Measurements from ENCODE around the gene HTT. TPM values are rescaled to one million over a fixed set of nuclear protein-coding genes. Genes with fewer than 3 reads are reported as not detected.

Gene HTT
- polyA plus RNA-seq, 3 donors = 1.8 to 27.1 (median 3.0) TPM

DNA sequence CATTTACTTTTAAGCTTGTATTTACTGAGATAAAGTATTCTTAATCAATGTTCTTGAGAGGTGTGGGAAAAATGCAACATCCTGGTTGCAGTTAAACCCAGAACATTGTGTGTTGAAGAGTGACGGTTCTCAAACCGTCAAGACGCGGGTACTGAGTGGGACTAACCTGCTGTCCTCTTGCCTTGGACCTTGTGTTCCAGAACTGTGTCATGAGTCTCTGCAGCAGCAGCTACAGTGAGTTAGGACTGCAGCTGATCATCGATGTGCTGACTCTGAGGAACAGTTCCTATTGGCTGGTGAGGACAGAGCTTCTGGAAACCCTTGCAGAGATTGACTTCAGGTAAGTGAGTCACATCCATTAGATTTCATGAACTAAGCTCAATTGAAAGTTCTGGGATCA lies 59.7 kb downstream of the HTT start:
- H3K36me3 ChIP-seq (replicated peaks in 1 of 2; ENCODE audit: control insufficient read depth in 1 of 2, insufficient read depth in 2 of 2, low read length in 2 of 2) = peaks cover 82 to 100% of the 10 kb centered on the region in 2 donors
- H3K27me3 ChIP-seq (ENCODE audit: control insufficient read depth in 2 of 2, insufficient read depth in 2 of 2, low read length in 2 of 2) = no peaks in the 10 kb centered on the region
- H3K4me3 ChIP-seq (replicated peaks in 1 of 3; ENCODE audit: low read depth in 2 of 3, low read length in 3 of 3) = no peak overlapping the region
- no peak for DNase-seq
- no peak overlapping the region for H3K4me3 Mint-ChIP-seq
- TF ChIP-seq, protein P1, sequence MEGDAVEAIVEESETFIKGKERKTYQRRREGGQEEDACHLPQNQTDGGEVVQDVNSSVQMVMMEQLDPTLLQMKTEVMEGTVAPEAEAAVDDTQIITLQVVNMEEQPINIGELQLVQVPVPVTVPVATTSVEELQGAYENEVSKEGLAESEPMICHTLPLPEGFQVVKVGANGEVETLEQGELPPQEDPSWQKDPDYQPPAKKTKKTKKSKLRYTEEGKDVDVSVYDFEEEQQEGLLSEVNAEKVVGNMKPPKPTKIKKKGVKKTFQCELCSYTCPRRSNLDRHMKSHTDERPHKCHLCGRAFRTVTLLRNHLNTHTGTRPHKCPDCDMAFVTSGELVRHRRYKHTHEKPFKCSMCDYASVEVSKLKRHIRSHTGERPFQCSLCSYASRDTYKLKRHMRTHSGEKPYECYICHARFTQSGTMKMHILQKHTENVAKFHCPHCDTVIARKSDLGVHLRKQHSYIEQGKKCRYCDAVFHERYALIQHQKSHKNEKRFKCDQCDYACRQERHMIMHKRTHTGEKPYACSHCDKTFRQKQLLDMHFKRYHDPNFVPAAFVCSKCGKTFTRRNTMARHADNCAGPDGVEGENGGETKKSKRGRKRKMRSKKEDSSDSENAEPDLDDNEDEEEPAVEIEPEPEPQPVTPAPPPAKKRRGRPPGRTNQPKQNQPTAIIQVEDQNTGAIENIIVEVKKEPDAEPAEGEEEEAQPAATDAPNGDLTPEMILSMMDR (IDR thresholded peaks at IDR 0.05) = no peak
- H3K9me3 Mint-ChIP-seq = no peaks in the 10 kb centered on the region
- no peak overlapping the region for H3K4me2 ChIP-seq (replicated peaks; ENCODE audit: extremely low read depth, low read length, poor library complexity, severe bottlenecking)
- no peaks in the 10 kb centered on the region for H3K9me3 ChIP-seq (replicated peaks in 1 of 2; ENCODE audit: control insufficient read depth in 1 of 2, insufficient read depth in 1 of 2, low read length in 2 of 2)
- 96% methylated on average over 5 of the region's 5 CpGs for WGBS (ENCODE audit: insufficient coverage)
- H2AFZ ChIP-seq (ENCODE audit: insufficient read depth, low read depth, low read length, poor library complexity, severe bottlenecking) = no peak overlapping the region
- peaks cover 0 to 1% (median 0%) of the 10 kb centered on the region in 3 donors for H3K27me3 Mint-ChIP-seq (ENCODE audit: low read depth in 3 of 3)
- H3K9ac ChIP-seq (ENCODE audit: insufficient read depth, low read length, poor library complexity, severe bottlenecking) = no peak overlapping the region
- H3K36me3 Mint-ChIP-seq = peaks cover 89 to 99% of the 10 kb centered on the region in 2 donors
- no peak overlapping the region for H3K27ac Mint-ChIP-seq
- H3K79me2 ChIP-seq (ENCODE audit: insufficient read depth, low read length) = no peaks in the 10 kb centered on the region
- no peaks in the 10 kb centered on the region for H4K20me1 ChIP-seq (ENCODE audit: insufficient read depth, low read length)
- no peak overlapping the region for H3K27ac ChIP-seq (ENCODE audit: low read depth in 1 of 2, low read length in 2 of 2)
- H3K4me1 Mint-ChIP-seq = no peaks in the 10 kb centered on the region
- intact Hi-C loops (cut with micrococcal nuclease) = no loop called here
- H3K4me1 ChIP-seq (ENCODE audit: control insufficient read depth in 1 of 2, insufficient read depth in 2 of 2, low read length in 2 of 2) = no peaks in the 10 kb centered on the region

DNA sequence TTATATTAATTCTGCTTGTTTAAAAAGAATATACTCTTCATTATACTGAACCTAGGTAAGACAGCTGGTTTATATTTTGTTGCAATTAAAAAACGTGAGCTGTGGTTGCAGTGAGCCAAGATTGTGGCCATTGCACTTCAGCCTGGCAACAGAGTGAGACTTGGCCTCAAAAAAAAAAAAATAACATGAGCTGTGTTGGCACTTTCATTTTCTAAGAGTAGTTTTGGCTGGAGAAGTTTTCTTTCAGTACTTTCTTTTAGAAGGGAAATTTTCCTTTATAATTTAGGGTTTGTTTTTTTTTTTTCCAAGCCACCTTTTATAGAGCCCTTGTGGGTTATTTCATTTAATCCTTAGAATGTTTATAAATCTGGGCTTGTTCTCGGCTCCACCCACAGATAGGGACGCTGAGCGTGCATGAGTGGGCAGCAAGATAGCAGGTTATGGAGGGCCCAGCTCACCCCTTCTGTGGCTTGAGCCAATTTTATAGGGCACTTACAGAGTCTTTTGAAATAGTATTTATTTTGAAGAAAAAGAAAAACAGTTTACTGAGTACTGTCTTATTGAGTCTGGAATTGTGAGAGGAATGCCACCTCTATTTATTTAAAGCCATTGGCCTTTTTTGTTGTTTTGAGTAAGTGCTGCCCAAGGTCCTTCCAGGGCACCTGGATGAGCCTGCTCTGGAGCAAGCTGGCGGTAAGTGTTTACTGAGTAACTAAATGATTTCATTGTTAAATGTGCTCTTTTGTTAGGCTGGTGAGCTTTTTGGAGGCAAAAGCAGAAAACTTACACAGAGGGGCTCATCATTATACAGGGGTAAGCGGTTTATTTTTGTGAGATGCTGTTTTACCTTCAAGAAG lies 60.9 kb downstream of the HTT start:
- H3K4me1 ChIP-seq (ENCODE audit: control insufficient read depth in 1 of 2, insufficient read depth in 2 of 2, low read length in 2 of 2) = no peaks in the 10 kb centered on the region
- H3K27me3 ChIP-seq (ENCODE audit: control insufficient read depth in 2 of 2, insufficient read depth in 2 of 2, low read length in 2 of 2) = no peaks in the 10 kb centered on the region
- intact Hi-C loops (cut with micrococcal nuclease) = no loop called here
- Mint-ChIP-seq H3K27ac (no peak overlapping the region), H3K27me3 (ENCODE audit: low read depth in 3 of 3) (peaks cover 0 to 1% (median 0%) of the 10 kb centered on the region in 3 donors), H3K9me3 (no peaks in the 10 kb centered on the region), H3K4me1 (no peaks in the 10 kb centered on the region), H3K4me3 (no peak overlapping the region), H3K36me3 (peaks cover 88 to 100% of the 10 kb centered on the region in 2 donors)
- no peak overlapping the region for H3K9ac ChIP-seq (ENCODE audit: insufficient read depth, low read length, poor library complexity, severe bottlenecking)
- TF ChIP-seq, protein P1 (IDR thresholded peaks at IDR 0.05) = no peak
- 100% methylated on average over 4 of the region's 6 CpGs for WGBS (ENCODE audit: insufficient coverage)
- no peak overlapping the region for H3K27ac ChIP-seq (ENCODE audit: low read depth in 1 of 2, low read length in 2 of 2)
- peaks cover 82 to 100% of the 10 kb centered on the region in 2 donors for H3K36me3 ChIP-seq (replicated peaks in 1 of 2; ENCODE audit: control insufficient read depth in 1 of 2, insufficient read depth in 2 of 2, low read length in 2 of 2)
- no peaks in the 10 kb centered on the region for H4K20me1 ChIP-seq (ENCODE audit: insufficient read depth, low read length)
- no peaks in the 10 kb centered on the region for H3K79me2 ChIP-seq (ENCODE audit: insufficient read depth, low read length)
- no peaks in the 10 kb centered on the region for H3K9me3 ChIP-seq (replicated peaks in 1 of 2; ENCODE audit: control insufficient read depth in 1 of 2, insufficient read depth in 1 of 2, low read length in 2 of 2)
- H2AFZ ChIP-seq (ENCODE audit: insufficient read depth, low read depth, low read length, poor library complexity, severe bottlenecking) = no peak overlapping the region
- H3K4me2 ChIP-seq (replicated peaks; ENCODE audit: extremely low read depth, low read length, poor library complexity, severe bottlenecking) = no peak overlapping the region
- H3K4me3 ChIP-seq (replicated peaks in 1 of 3; ENCODE audit: low read depth in 2 of 3, low read length in 3 of 3) = no peak overlapping the region
- DNase-seq = no peak
